Lower leg skin (tissue), 4 donors: ENCODE data around the gene LRRC17. TPM values are rescaled to one million over a fixed set of nuclear protein-coding genes. Genes with fewer than 3 reads are reported as not detected.

Experiments
- DNase-seq, 2 donors: peaks; one replicate each; pipeline ENCODE4 v3.0.0-alpha.2; 2019; ENCODE audit warnings: low spot score in 2 of 2
- H3K4me3 ChIP-seq: fragments of 200-600 bp; sonication (generic); 2 replicates; pipeline ENCODE4 v1.5.1; 2017; ENCODE audit warnings: mild to moderate bottlenecking, low read depth; ENCODE audit not compliant: poor library complexity, severe bottlenecking
- POLR2A ChIP-seq, 2 donors: fragments of 450-650 bp; IDR thresholded peaks; one replicate each; pipeline ENCODE4 v1.6.1; 2016 to 2017; ENCODE audit warnings: antibody characterized with exemption in 2 of 2, mild to moderate bottlenecking in 1 of 2, moderate library complexity in 1 of 2
- WGBS, 2 donors: methylation state at CpG; one replicate each; pipeline ENCODE4 v1.1.5; 2018; 5-methylcytosine and 5-hydroxymethylcytosine counted together
- intact Hi-C: fragments of 100-400 bp; cut with DNase I; formaldehyde crosslinking; loops from one replicate; pipeline ENCODE4 v1.15.0; 2023; ENCODE audit warnings: low total_unique reads
- total RNA-seq, 4 donors: library from RNA; depleted of rRNA; stranded (reverse); fragments of >200 nt; gene quantifications; one replicate each; pipeline ENCODE4 v1.1.0, GENCODE V29; 2016
- TF ChIP-seq, protein P1 (sequence below), 3 donors: fragments of 450-650 bp; IDR thresholded peaks; one replicate each; pipeline ENCODE4 v1.5.1; 2016; ENCODE audit warnings: antibody characterized with exemption in 3 of 3, mild to moderate bottlenecking in 3 of 3, moderate library complexity in 2 of 3

The LRRC17 gene
- total RNA-seq, 4 donors from 2014 or later: 1.1 to 4.4 (median 3.2) TPM

DNA sequence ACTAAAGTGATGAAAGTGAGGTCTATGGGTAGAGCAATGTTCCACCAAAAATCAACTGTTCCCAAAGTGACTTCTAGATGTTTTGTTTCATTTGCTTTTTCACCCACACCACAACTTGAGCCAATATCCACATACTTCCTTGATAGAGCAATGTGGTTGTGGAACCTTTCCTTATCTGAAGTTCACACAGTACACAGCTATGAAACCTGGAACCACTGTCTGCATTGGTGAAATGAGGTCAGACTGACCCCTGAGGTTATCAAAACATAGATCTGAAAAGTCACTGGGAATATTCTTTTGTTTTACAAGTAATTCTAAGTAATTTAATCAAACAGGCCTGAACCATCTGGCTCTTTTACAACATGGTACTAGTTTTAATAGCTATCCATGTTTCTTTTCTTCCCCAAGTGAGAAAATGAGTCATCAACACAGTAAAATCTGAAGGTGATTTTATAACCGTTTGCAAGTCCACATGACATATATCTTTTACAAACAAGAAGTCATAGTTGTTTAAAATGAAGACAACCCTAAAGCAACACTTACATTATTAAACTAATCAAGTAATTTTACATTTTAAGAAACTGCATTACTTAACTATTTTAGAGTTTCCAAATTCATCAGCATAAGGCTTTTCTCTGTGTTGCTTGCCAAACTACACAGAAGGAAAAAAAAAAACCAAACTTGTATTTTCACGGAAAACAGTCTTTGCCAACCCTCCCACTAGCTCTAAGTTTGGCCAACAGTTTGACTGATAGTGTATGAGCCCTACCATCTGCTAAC is 80.3 kb downstream of the LRRC17 start:
- H3K4me3 ChIP-seq: no peak overlapping the region
- 6 to 8% methylated on average over 2 of the region's 2 CpGs for WGBS, 2 donors
- TF ChIP-seq POLR2A (IDR thresholded peaks at IDR 0.05): no peak
- TF ChIP-seq, protein P1, sequence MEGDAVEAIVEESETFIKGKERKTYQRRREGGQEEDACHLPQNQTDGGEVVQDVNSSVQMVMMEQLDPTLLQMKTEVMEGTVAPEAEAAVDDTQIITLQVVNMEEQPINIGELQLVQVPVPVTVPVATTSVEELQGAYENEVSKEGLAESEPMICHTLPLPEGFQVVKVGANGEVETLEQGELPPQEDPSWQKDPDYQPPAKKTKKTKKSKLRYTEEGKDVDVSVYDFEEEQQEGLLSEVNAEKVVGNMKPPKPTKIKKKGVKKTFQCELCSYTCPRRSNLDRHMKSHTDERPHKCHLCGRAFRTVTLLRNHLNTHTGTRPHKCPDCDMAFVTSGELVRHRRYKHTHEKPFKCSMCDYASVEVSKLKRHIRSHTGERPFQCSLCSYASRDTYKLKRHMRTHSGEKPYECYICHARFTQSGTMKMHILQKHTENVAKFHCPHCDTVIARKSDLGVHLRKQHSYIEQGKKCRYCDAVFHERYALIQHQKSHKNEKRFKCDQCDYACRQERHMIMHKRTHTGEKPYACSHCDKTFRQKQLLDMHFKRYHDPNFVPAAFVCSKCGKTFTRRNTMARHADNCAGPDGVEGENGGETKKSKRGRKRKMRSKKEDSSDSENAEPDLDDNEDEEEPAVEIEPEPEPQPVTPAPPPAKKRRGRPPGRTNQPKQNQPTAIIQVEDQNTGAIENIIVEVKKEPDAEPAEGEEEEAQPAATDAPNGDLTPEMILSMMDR (IDR thresholded peaks at IDR 0.05): no peak
- intact Hi-C loops: no loop called here
- DNase-seq: no peak

DNA sequence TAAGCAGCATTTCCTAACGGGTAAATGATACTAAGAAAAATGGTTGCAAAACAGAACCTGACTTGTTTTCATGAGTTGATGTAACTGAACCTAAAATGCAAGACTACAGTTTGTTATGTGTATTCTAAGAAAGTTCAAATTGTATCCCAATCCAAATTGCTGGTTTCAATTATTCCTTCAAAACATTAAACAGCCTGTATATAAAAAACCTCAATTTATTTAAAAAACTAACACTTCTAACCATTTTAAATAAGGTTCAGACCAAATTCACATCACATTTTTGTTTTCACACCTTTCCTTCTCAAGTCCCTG is 80.9 kb downstream of the LRRC17 start:
- H3K4me3 ChIP-seq: no peak overlapping the region
- intact Hi-C loops: no loop called here
- TF ChIP-seq, protein P1 (IDR thresholded peaks at IDR 0.05): no peak
- TF ChIP-seq POLR2A (IDR thresholded peaks at IDR 0.05): no peak
- WGBS, 2 donors: 3 to 13% methylated on average over 1 of the region's 1 CpG
- DNase-seq: no peak

DNA sequence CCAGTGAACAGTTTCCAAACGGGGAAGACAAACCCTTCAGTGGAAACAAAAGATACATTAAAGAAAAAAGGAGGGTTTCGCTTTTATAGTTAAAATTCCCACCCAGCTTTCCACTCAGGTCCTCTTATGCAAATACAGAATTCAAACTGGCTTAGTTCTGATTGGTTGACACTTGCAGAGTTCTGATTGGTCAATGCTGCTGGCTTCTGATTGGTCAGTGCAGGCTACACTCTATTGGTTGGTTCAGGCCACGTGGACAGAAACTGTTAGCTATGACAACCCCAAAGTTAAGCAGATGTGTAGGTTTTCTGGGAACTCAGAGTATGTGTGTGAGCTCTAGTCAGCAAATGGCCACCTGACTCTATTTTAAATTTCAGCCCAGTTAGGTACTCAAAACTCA is 81.8 kb downstream of the LRRC17 start:
- TF ChIP-seq, protein P1 (IDR thresholded peaks at IDR 0.05): no peak
- TF ChIP-seq POLR2A (IDR thresholded peaks at IDR 0.05): no peak
- WGBS, 2 donors: 87 to 91% methylated on average over 3 of the region's 3 CpGs

More for the DNA sequence above, 81.8 kb downstream of the LRRC17 start:
- intact Hi-C loops: no loop called here
- no peak overlapping the region for H3K4me3 ChIP-seq
- no peak for DNase-seq

Other genes starting within 250 kb of the LRRC17 start
- 1 to 10 TPM; 1.4 to 3.1 (median 1.5) TPM for gene POLR2J2, start 241.3 kb upstream of the LRRC17 start, total RNA-seq
- 10 to 100 TPM; 11.5 to 20.7 (median 14.6) TPM for gene FAM185A, start 164.0 kb upstream of the LRRC17 start, total RNA-seq
- 1 to 10 TPM in 2 of 4 donors, under 1 TPM in 1, not detected in 1; 0.78 to 1.5 (median 1.1) TPM for gene FBXL13, start 161.8 kb downstream of the LRRC17 start, total RNA-seq
- gene ARMC10, start 162.1 kb downstream of the LRRC17 start, total RNA-seq: 10 to 100 TPM; 36.2 to 75.9 (median 57.0) TPM
- 10 to 100 TPM in 1 of 4 donors, 1 to 10 TPM in 3; 5.6 to 12.0 (median 8.5) TPM for gene NAPEPLD, start 236.1 kb downstream of the LRRC17 start, total RNA-seq